ENCODE measurements around the gene MICAL3.
A peak's percentile ranks its signal among the peaks of the same experiment; 100 is the strongest.
"Not testable (repeated sequence)": the region's sequence is repeated elsewhere in the genome, so short reads cannot be mapped to it uniquely, and the experiment has no call there.

MICAL3 gene

GRCh38 chr22:18000441-18001039, 23.8 kb downstream of the MICAL3 start:
- no peak for DNase-seq (ENCODE audit: low read depth in 3 of 3, low spot score in 1 of 3)

GRCh38 chr22:17999851-18000250, 24.5 kb downstream of the MICAL3 start:
- no peak for DNase-seq (ENCODE audit: low read depth in 3 of 3, low spot score in 1 of 3)

- DNase-seq (ENCODE audit: low read depth in 3 of 3, low spot score in 1 of 3), result no peak
Observed at GRCh38 chr22:17998913-17999312, 25.4 kb downstream of the MICAL3 start.

GRCh38 chr22:17997456-17997855, 26.9 kb downstream of the MICAL3 start:
- DNase-seq (ENCODE audit: low read depth in 3 of 3, low spot score in 1 of 3), result no peak

- DNase-seq (ENCODE audit: low read depth in 3 of 3, low spot score in 1 of 3), result not testable (repeated sequence)
Observed at GRCh38 chr22:17995256-17995655, 29.1 kb downstream of the MICAL3 start.

- no peak for DNase-seq (ENCODE audit: low read depth in 3 of 3, low spot score in 1 of 3)
Observed at GRCh38 chr22:17994424-17995108, 29.8 kb downstream of the MICAL3 start.

- not testable (repeated sequence) for DNase-seq (ENCODE audit: low read depth in 3 of 3, low spot score in 1 of 3)
Observed at GRCh38 chr22:17992976-17993375, 31.4 kb downstream of the MICAL3 start.

GRCh38 chr22:17991992-17992391, 32.4 kb downstream of the MICAL3 start:
- DNase-seq (ENCODE audit: low read depth in 3 of 3, low spot score in 1 of 3), result not testable (repeated sequence)

- DNase-seq (ENCODE audit: low read depth in 3 of 3, low spot score in 1 of 3), result no peak
Observed at GRCh38 chr22:17990942-17991341, 33.4 kb downstream of the MICAL3 start.

- no peak for DNase-seq (ENCODE audit: low read depth in 3 of 3, low spot score in 1 of 3)
Observed at GRCh38 chr22:17990147-17990546, 34.2 kb downstream of the MICAL3 start.

GRCh38 chr22:17988800-17989513, 35.4 kb downstream of the MICAL3 start:
- no peak for DNase-seq (ENCODE audit: low read depth in 3 of 3, low spot score in 1 of 3)

- no peak for DNase-seq (ENCODE audit: low read depth in 3 of 3, low spot score in 1 of 3)
Observed at GRCh38 chr22:17985606-17986005, 38.8 kb downstream of the MICAL3 start.

- not testable (repeated sequence) for DNase-seq (ENCODE audit: low read depth in 3 of 3, low spot score in 1 of 3)
Observed at GRCh38 chr22:17985071-17985470, 39.3 kb downstream of the MICAL3 start.

GRCh38 chr22:17984114-17984513, 40.2 kb downstream of the MICAL3 start:
- no peak for DNase-seq (ENCODE audit: low read depth in 3 of 3, low spot score in 1 of 3)

GRCh38 chr22:17982572-17983141, 41.7 kb downstream of the MICAL3 start:
- no peak for DNase-seq (ENCODE audit: low read depth in 3 of 3, low spot score in 1 of 3)

GRCh38 chr22:17981497-17981896, 42.9 kb downstream of the MICAL3 start:
- no peak for DNase-seq (ENCODE audit: low read depth in 3 of 3, low spot score in 1 of 3)

GRCh38 chr22:17980638-17981051, 43.7 kb downstream of the MICAL3 start:
- DNase-seq (ENCODE audit: low read depth in 3 of 3, low spot score in 1 of 3), result peak in 1 of 3 donors; percentile 23

- no peak for DNase-seq (ENCODE audit: low read depth in 3 of 3, low spot score in 1 of 3)
Observed at GRCh38 chr22:17980015-17980590, 44.3 kb downstream of the MICAL3 start.

GRCh38 chr22:17978027-17978426, 46.3 kb downstream of the MICAL3 start:
- no peak for DNase-seq (ENCODE audit: low read depth in 3 of 3, low spot score in 1 of 3)

GRCh38 chr22:17977371-17977770, 47.0 kb downstream of the MICAL3 start:
- no peak for DNase-seq (ENCODE audit: low read depth in 3 of 3, low spot score in 1 of 3)

GRCh38 chr22:17976121-17976520, 48.2 kb downstream of the MICAL3 start:
- DNase-seq (ENCODE audit: low read depth in 3 of 3, low spot score in 1 of 3), result no peak

Measured in stimulated activated CD4-positive, alpha-beta T cell treated with anti-CD3 and anti-CD28 coated beads, TNF-alpha, amount 100 ng/mL, for 1 hour (primary cell).